ENCODE data around the gene IQSEC1. TPM values are rescaled to one million over a fixed set of nuclear protein-coding genes. Genes with fewer than 3 reads are reported as not detected.

Gene IQSEC1
- total RNA-seq, 1 donor from 2014 or later: 34.2 TPM

DNA sequence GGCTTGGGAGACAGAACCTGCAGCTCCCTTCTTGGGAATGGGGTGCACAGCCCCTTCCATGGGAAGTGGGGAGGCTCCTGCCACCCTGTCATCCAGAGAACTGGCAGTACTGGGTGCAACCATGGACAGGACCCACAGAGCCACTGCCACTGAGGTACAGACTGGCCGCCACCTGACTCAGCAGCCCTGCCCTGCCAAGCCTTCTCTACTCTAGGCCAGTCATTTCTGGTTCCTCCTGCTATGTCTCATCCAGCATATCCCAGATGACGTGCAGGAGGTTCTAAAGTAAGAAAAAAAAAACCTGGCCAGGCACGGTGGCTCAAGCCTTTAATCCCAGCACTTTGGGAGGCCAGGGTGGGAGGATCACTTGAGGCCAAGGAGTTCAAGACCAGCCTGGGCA, 155.0 kb downstream of the IQSEC1 start:
- Mint-ChIP-seq H3K27me3 (no peaks in the 10 kb centered on the region), H3K4me1 (ENCODE audit: low read depth) (no peaks in the 10 kb centered on the region), H3K36me3 (ENCODE audit: insufficient read depth) (peaks cover 8% of the 10 kb centered on the region), H3K9me3 (ENCODE audit: low read depth) (no peaks in the 10 kb centered on the region), H3K27ac (no peak overlapping the region), H3K4me3 (ENCODE audit: low read depth) (no peak overlapping the region)
- TF ChIP-seq, protein P1, sequence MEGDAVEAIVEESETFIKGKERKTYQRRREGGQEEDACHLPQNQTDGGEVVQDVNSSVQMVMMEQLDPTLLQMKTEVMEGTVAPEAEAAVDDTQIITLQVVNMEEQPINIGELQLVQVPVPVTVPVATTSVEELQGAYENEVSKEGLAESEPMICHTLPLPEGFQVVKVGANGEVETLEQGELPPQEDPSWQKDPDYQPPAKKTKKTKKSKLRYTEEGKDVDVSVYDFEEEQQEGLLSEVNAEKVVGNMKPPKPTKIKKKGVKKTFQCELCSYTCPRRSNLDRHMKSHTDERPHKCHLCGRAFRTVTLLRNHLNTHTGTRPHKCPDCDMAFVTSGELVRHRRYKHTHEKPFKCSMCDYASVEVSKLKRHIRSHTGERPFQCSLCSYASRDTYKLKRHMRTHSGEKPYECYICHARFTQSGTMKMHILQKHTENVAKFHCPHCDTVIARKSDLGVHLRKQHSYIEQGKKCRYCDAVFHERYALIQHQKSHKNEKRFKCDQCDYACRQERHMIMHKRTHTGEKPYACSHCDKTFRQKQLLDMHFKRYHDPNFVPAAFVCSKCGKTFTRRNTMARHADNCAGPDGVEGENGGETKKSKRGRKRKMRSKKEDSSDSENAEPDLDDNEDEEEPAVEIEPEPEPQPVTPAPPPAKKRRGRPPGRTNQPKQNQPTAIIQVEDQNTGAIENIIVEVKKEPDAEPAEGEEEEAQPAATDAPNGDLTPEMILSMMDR (IDR thresholded peaks at IDR 0.05; ENCODE audit: unreplicated experiment): no peak
- no peak for DNase-seq (ENCODE audit: low spot score, unreplicated experiment)

- TF ChIP-seq, protein P1 (IDR thresholded peaks at IDR 0.05; ENCODE audit: unreplicated experiment): no peak
- no peaks in the 10 kb centered on the region for H3K9me3 Mint-ChIP-seq (ENCODE audit: low read depth)
- H3K27me3 Mint-ChIP-seq: no peaks in the 10 kb centered on the region
- DNase-seq (ENCODE audit: low spot score, unreplicated experiment): no peak
- H3K36me3 Mint-ChIP-seq (ENCODE audit: insufficient read depth): peaks cover 14% of the 10 kb centered on the region
- no peak overlapping the region for H3K4me3 Mint-ChIP-seq (ENCODE audit: low read depth)
- no peak overlapping the region for H3K27ac Mint-ChIP-seq
- no peaks in the 10 kb centered on the region for H3K4me1 Mint-ChIP-seq (ENCODE audit: low read depth)
These were observed 157.1 kb downstream of the IQSEC1 start for GRCh38 chr3:12916159-12916558.

- Mint-ChIP-seq H3K9me3 (ENCODE audit: low read depth) (no peaks in the 10 kb centered on the region), H3K27me3 (no peaks in the 10 kb centered on the region), H3K4me1 (ENCODE audit: low read depth) (no peaks in the 10 kb centered on the region), H3K27ac (no peak overlapping the region), H3K36me3 (ENCODE audit: insufficient read depth) (peaks cover 18% of the 10 kb centered on the region), H3K4me3 (ENCODE audit: low read depth) (no peak overlapping the region)
- TF ChIP-seq, protein P1 (IDR thresholded peaks at IDR 0.05; ENCODE audit: unreplicated experiment): no peak
- no peak for DNase-seq (ENCODE audit: low spot score, unreplicated experiment)
These were observed 159.1 kb downstream of the IQSEC1 start for GRCh38 chr3:12914088-12914487.

DNA sequence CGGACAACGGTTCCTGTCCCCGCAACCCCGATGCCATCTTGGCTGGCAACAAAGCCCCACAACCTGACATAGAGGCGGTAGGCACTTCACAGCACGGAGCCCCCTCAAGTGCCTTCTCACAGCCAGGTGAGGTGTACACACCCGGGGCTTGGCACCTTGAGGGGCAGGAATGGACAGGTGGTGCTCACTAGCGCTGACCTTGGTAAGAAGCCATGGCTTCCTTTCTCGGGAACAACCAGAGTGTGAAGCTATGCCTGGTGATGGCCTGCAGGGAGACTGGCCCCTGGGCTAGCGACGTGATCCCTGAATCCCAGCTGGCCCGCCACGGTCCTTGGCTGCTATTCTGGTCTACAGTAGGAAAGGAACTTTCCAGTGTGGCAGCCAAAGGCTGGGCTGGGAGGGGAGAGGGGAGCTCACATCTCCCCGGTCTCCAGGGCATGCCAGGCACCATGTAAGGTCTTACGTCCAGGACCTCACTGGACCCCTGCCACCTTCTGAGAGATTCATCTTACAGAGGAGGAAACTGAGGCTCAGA, 161.3 kb downstream of the IQSEC1 start:
- DNase-seq (ENCODE audit: low spot score, unreplicated experiment): no peak
- H3K9me3 Mint-ChIP-seq (ENCODE audit: low read depth): no peaks in the 10 kb centered on the region
- H3K27ac Mint-ChIP-seq: no peak overlapping the region
- H3K36me3 Mint-ChIP-seq (ENCODE audit: insufficient read depth): peaks cover 22% of the 10 kb centered on the region
- H3K27me3 Mint-ChIP-seq: no peaks in the 10 kb centered on the region
- no peak overlapping the region for H3K4me3 Mint-ChIP-seq (ENCODE audit: low read depth)
- TF ChIP-seq, protein P1 (IDR thresholded peaks at IDR 0.05; ENCODE audit: unreplicated experiment): no peak
- H3K4me1 Mint-ChIP-seq (ENCODE audit: low read depth): no peaks in the 10 kb centered on the region

DNA sequence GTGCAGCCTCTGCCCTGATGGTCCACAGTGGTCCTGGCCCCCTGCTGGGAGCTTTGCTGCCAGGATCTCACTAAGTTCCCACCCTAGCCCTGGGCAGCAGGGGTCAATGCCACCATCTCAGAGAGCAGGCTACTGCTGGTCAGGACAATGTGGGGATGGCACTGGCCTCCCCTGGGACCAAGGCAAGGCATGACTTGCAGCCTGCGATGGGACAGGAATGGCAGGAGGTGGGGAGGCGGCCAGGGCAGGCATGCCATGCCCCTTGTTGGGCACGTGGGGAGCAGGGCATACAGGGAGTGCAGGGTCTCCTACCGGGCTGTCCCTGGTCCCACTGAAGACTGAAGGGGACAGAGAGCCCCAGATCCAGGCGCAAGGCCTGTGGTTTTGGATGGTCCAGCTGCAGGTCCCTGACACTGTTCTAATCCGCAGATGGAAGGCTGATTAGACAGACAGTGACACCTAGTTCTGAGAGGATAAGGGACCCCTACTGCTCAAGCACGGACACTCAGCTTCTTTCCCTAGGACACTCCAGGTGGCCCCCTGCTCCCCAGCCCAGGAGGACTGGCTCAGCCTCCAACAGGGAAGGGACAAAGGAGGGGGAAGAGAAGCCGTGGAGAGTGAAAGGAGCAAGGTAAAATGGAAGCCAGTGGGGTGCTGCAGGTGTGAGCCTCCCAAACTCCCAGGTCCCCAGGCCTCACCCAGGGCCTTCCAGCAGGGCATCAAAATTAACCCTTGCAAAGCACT, 162.7 kb downstream of the IQSEC1 start:
- Mint-ChIP-seq H3K4me1 (ENCODE audit: low read depth) (no peaks in the 10 kb centered on the region), H3K27me3 (no peaks in the 10 kb centered on the region), H3K9me3 (ENCODE audit: low read depth) (no peaks in the 10 kb centered on the region), H3K36me3 (ENCODE audit: insufficient read depth) (peaks cover 22% of the 10 kb centered on the region), H3K27ac (no peak overlapping the region), H3K4me3 (ENCODE audit: low read depth) (no peak overlapping the region)
- no peak for DNase-seq (ENCODE audit: low spot score, unreplicated experiment)
- TF ChIP-seq, protein P1 (IDR thresholded peaks at IDR 0.05; ENCODE audit: unreplicated experiment): no peak
